ENCODE measurements around the gene KPNA4.
"Not testable (repeated sequence)": the region's sequence is repeated elsewhere in the genome, so short reads cannot be mapped to it uniquely, and the experiment has no call there.

The KPNA4 gene

GRCh38 chr3:160454995-160455394 is 110.4 kb downstream of the KPNA4 start:
- H3K27ac ChIP-seq, result no peak overlapping the region
- TF ChIP-seq ZFX (IDR thresholded peaks at IDR 0.05) (no peak), CTCF (conservative IDR thresholded peaks at IDR 0.05) (no peak)

GRCh38 chr3:160452251-160452650 is 113.1 kb downstream of the KPNA4 start:
- not testable (repeated sequence) for H3K27ac ChIP-seq

- TF ChIP-seq CTCF (conservative IDR thresholded peaks at IDR 0.05) (no peak), ZFX (IDR thresholded peaks at IDR 0.05) (no peak)
- H3K27ac ChIP-seq, result no peak overlapping the region
These were observed 113.8 kb downstream of the KPNA4 start for GRCh38 chr3:160451602-160452001.

GRCh38 chr3:160450846-160451245 is 114.5 kb downstream of the KPNA4 start:
- H3K27ac ChIP-seq, result no peak overlapping the region
- TF ChIP-seq CTCF (conservative IDR thresholded peaks at IDR 0.05), result no peak
- TF ChIP-seq ZFX (IDR thresholded peaks at IDR 0.05), result no peak

GRCh38 chr3:160449636-160450598 is 115.5 kb downstream of the KPNA4 start, which contains the start of gene TRIM59:
TSS of gene TRIM59 (minus strand) at chr3:160449786. CDS start at chr3:160439183, 10,603 bp downstream.
- peak within 1 kb of the TSS; percentile 94 for H3K27ac ChIP-seq
- TF ChIP-seq CTCF (conservative IDR thresholded peaks at IDR 0.05) (no peak; the same call in 1 of the 2 replicates), ZFX (IDR thresholded peaks at IDR 0.05) (no peak)

GRCh38 chr3:160448845-160449635 is 116.3 kb downstream of the KPNA4 start:
- H3K27ac ChIP-seq, result peak overlapping the region; percentile 94
- TF ChIP-seq ZFX (IDR thresholded peaks at IDR 0.05) (no peak; the same call in 1 of the 2 replicates), CTCF (conservative IDR thresholded peaks at IDR 0.05) (no peak)

- no peak overlapping the region for H3K27ac ChIP-seq
- TF ChIP-seq ZFX (IDR thresholded peaks at IDR 0.05) (no peak), CTCF (conservative IDR thresholded peaks at IDR 0.05) (no peak)
These were observed 117.8 kb downstream of the KPNA4 start for GRCh38 chr3:160447544-160447943.
